Naive thymus-derived CD8-positive, alpha-beta T cell (primary cell): ENCODE data around the gene TINAGL1. TPM values are rescaled to one million over a fixed set of nuclear protein-coding genes. Genes with fewer than 3 reads are reported as not detected.

Experiments used
- ATAC-seq, 2 donors: fragments of 150-1000 bp; cut with Tn5 transposase in 1 of 2; sonication (Bioruptor Pico), chemical (Tn5 transposase) in 1 of 2; 1 replicate in 1 of 2; 2 replicates in 1 of 2; pipeline ENCODE4 v1.10.0; 2021; ENCODE audit warnings: mild to moderate bottlenecking in 2 of 2, moderate library complexity in 2 of 2
- POLR2A ChIA-PET: fragments of 350-600 bp; sonication (Branson Sonifier 250); formaldehyde crosslinking; loops from one replicate; lab custom pipeline; 2021; ENCODE audit warnings: antibody characterized with exemption; lab: Charles Lee
- DNase-seq, 10 donors: peaks; one replicate each; pipeline versions ENCODE4 v3.0.0 to v3.0.0-alpha.2; 2020 to 2022
- H3K27ac Mint-ChIP-seq, 10 donors: one replicate each; pipeline ENCODE4 v1.8.0; 2020 to 2022; ENCODE audit warnings: mild to moderate bottlenecking in 10 of 10, mixed read lengths in 10 of 10, moderate library complexity in 4 of 10, inconsistent platforms in 1 of 10
- H3K27me3 Mint-ChIP-seq, 5 donors: one replicate each; pipeline ENCODE4 v1.8.0; 2021 to 2022; ENCODE audit warnings: mixed read lengths in 5 of 5
- H3K36me3 Mint-ChIP-seq, 3 donors: one replicate each; pipeline ENCODE4 v1.8.0; 2020 to 2022; ENCODE audit warnings: mixed read lengths in 3 of 3, mild to moderate bottlenecking in 2 of 3, inconsistent platforms in 1 of 3
- H3K4me1 Mint-ChIP-seq, 4 donors: one replicate each; pipeline ENCODE4 v1.8.0; 2021 to 2022; ENCODE audit warnings: mixed read lengths in 4 of 4
- H3K4me3 Mint-ChIP-seq, 10 donors: one replicate each; pipeline ENCODE4 v1.8.0; 2020 to 2022; ENCODE audit warnings: mild to moderate bottlenecking in 10 of 10, mixed read lengths in 10 of 10, moderate library complexity in 6 of 10, inconsistent platforms in 1 of 10
- H3K9me3 Mint-ChIP-seq, 9 donors: one replicate each; pipeline ENCODE4 v1.8.0; 2020 to 2022; ENCODE audit warnings: mixed read lengths in 9 of 9, mild to moderate bottlenecking in 3 of 9, inconsistent platforms in 1 of 9, moderate library complexity in 1 of 9
- polyA plus RNA-seq, 3 donors: library from polyadenylated mRNA; unstranded; fragments of 300-500 nt; fragmentation: Illumina TruSeq; gene quantifications; one replicate each; pipeline ENCODE4 v1.2.3, GENCODE V29; 2021
- total RNA-seq, 8 experiments: library from RNA in 2 of 8; stranded (reverse) in 2 of 8; gene quantifications; one replicate each; pipeline ENCODE4 v1.2.3 and lab custom pipeline; 2021 to 2026

TINAGL1 gene
- total and polyA plus RNA-seq, 5 experiments from 2014 or later: not detected

GRCh38 chr1:31607360-31607759 lies 31.0 kb downstream of the TINAGL1 start:
- peak in 1 of 10 donors; percentile 21 for DNase-seq
- Mint-ChIP-seq H3K27ac (no peak overlapping the region), H3K27me3 (peaks cover 0 to 9% (median 4%) of the 10 kb centered on the region in 5 donors), H3K9me3 (peaks cover 0 to 2% (median 0%) of the 10 kb centered on the region in 9 donors), H3K4me1 (peaks cover 0 to 10% (median 0%) of the 10 kb centered on the region in 4 donors), H3K36me3 (no peaks in the 10 kb centered on the region), H3K4me3 (no peak overlapping the region)
- no peak for ATAC-seq
- POLR2A ChIA-PET: interaction anchor here (0.5 kb wide), 1 partner anchor 265 kb away, joined by 3 read pairs; no protein-coding TSS in a partner anchor

GRCh38 chr1:31609514-31610118 lies 33.3 kb downstream of the TINAGL1 start:
- ATAC-seq (no peak), DNase-seq (no peak)
- Mint-ChIP-seq H3K9me3 (no peaks in the 10 kb centered on the region), H3K27me3 (peaks cover 0 to 11% (median 4%) of the 10 kb centered on the region in 5 donors), H3K36me3 (no peaks in the 10 kb centered on the region), H3K4me1 (peaks cover 0 to 10% (median 0%) of the 10 kb centered on the region in 4 donors), H3K27ac (no peak overlapping the region), H3K4me3 (no peak overlapping the region)
- POLR2A ChIA-PET: no interaction called here

- H3K27ac Mint-ChIP-seq: no peak overlapping the region
- H3K27me3 Mint-ChIP-seq: peaks cover 18 to 39% (median 25%) of the 10 kb centered on the region in 5 donors
- ATAC-seq (no peak), DNase-seq (no peak)
- POLR2A ChIA-PET: no interaction called here
- H3K4me3 Mint-ChIP-seq: peak overlapping the region in 1 of 10 donors; percentile 36
- no peaks in the 10 kb centered on the region for H3K36me3 Mint-ChIP-seq
- no peaks in the 10 kb centered on the region for H3K9me3 Mint-ChIP-seq
- H3K4me1 Mint-ChIP-seq: peaks cover 0 to 11% (median 7%) of the 10 kb centered on the region in 4 donors
These were observed 38.2 kb downstream of the TINAGL1 start for GRCh38 chr1:31614414-31615005.

- Mint-ChIP-seq H3K4me3 (no peak overlapping the region), H3K9me3 (no peaks in the 10 kb centered on the region), H3K4me1 (peaks cover 0 to 11% (median 8%) of the 10 kb centered on the region in 4 donors), H3K36me3 (no peaks in the 10 kb centered on the region), H3K27me3 (peaks cover 20 to 42% (median 29%) of the 10 kb centered on the region in 5 donors), H3K27ac (no peak overlapping the region)
- POLR2A ChIA-PET: no interaction called here
- ATAC-seq: no peak
- DNase-seq: no peak
These were observed 39.1 kb downstream of the TINAGL1 start for GRCh38 chr1:31615414-31615813.

- no peak for ATAC-seq
- POLR2A ChIA-PET: no interaction called here
- Mint-ChIP-seq H3K4me3 (peak overlapping the region in 2 of 10 donors; percentile 48 to 50), H3K27ac (no peak overlapping the region), H3K27me3 (peaks cover 20 to 42% (median 29%) of the 10 kb centered on the region in 5 donors), H3K4me1 (peaks cover 0 to 11% (median 8%) of the 10 kb centered on the region in 4 donors), H3K9me3 (no peaks in the 10 kb centered on the region), H3K36me3 (no peaks in the 10 kb centered on the region)
- no peak for DNase-seq
These were observed 39.6 kb downstream of the TINAGL1 start for GRCh38 chr1:31615939-31616338.

GRCh38 chr1:31617218-31617915 lies 41.1 kb downstream of the TINAGL1 start, which contains the start of gene HCRTR1:
Gene HCRTR1, plus strand, starts transcription at chr1:31617689. Its CDS starts 1,504 bp downstream, at chr1:31619193.
- Mint-ChIP-seq H3K4me1 (peaks cover 0 to 11% (median 8%) of the 10 kb centered on the region in 4 donors), H3K27me3 (peaks cover 17 to 39% (median 25%) of the 10 kb centered on the region in 5 donors), H3K9me3 (no peaks in the 10 kb centered on the region), H3K36me3 (no peaks in the 10 kb centered on the region), H3K4me3 (peak within 1 kb of the TSS; percentile 56 to 87 (median 76)), H3K27ac (peak within 1 kb of the TSS in 2 of 10 donors; percentile 38 to 53)
- ATAC-seq (peak; percentile 35 to 46), DNase-seq (no peak)
- POLR2A ChIA-PET: interaction anchor here (0.8 kb wide), 1 partner anchor 27 kb away, joined by 3 read pairs; the partner anchor contains the start of gene PEF1

GRCh38 chr1:31617916-31618746 lies 41.8 kb downstream of the TINAGL1 start:
- Mint-ChIP-seq H3K27me3 (peaks cover 17 to 39% (median 25%) of the 10 kb centered on the region in 5 donors), H3K4me1 (peaks cover 0 to 11% (median 8%) of the 10 kb centered on the region in 4 donors), H3K27ac (no peak overlapping the region), H3K9me3 (no peaks in the 10 kb centered on the region), H3K36me3 (no peaks in the 10 kb centered on the region), H3K4me3 (peak overlapping the region; percentile 31 to 83 (median 62))
- POLR2A ChIA-PET: no interaction called here
- DNase-seq (peak in 9 of 10 donors; percentile 17 to 49 (median 33)), ATAC-seq (peak; percentile 83)

GRCh38 chr1:31618916-31619846 lies 42.9 kb downstream of the TINAGL1 start:
- H3K9me3 Mint-ChIP-seq: no peaks in the 10 kb centered on the region
- POLR2A ChIA-PET: no interaction called here
- peaks cover 0 to 2% (median 0%) of the 10 kb centered on the region in 3 donors for H3K36me3 Mint-ChIP-seq
- no peak for DNase-seq
- peak overlapping the region in 2 of 10 donors; percentile 8 to 13 for H3K27ac Mint-ChIP-seq
- peaks cover 2 to 11% (median 8%) of the 10 kb centered on the region in 4 donors for H3K4me1 Mint-ChIP-seq
- ATAC-seq: no peak
- peak overlapping the region in 5 of 10 donors; percentile 1 to 83 (median 39) for H3K4me3 Mint-ChIP-seq
- peaks cover 17 to 39% (median 25%) of the 10 kb centered on the region in 5 donors for H3K27me3 Mint-ChIP-seq

- Mint-ChIP-seq H3K9me3 (no peaks in the 10 kb centered on the region), H3K36me3 (peaks cover 0 to 2% (median 0%) of the 10 kb centered on the region in 3 donors), H3K27me3 (peaks cover 13 to 32% (median 20%) of the 10 kb centered on the region in 5 donors), H3K27ac (peak overlapping the region in 1 of 10 donors; percentile 25), H3K4me3 (no peak overlapping the region), H3K4me1 (peaks cover 2 to 11% (median 10%) of the 10 kb centered on the region in 4 donors)
- ATAC-seq (no peak), DNase-seq (peak in 1 of 10 donors; percentile 23)
- POLR2A ChIA-PET: no interaction called here
These were observed 44.5 kb downstream of the TINAGL1 start for GRCh38 chr1:31620631-31621497.

- H3K4me1 Mint-ChIP-seq: peaks cover 2 to 10% (median 10%) of the 10 kb centered on the region in 4 donors
- POLR2A ChIA-PET: no interaction called here
- H3K36me3 Mint-ChIP-seq: peaks cover 0 to 2% (median 0%) of the 10 kb centered on the region in 3 donors
- no peak overlapping the region for H3K4me3 Mint-ChIP-seq
- H3K27ac Mint-ChIP-seq: no peak overlapping the region
- DNase-seq (no peak), ATAC-seq (no peak)
- peaks cover 10 to 26% (median 16%) of the 10 kb centered on the region in 5 donors for H3K27me3 Mint-ChIP-seq
- no peaks in the 10 kb centered on the region for H3K9me3 Mint-ChIP-seq
These were observed 45.1 kb downstream of the TINAGL1 start for GRCh38 chr1:31621498-31621820.
